K562 (cell line): ENCODE measurements around the gene RBPJL. TPM values are rescaled to one million over a fixed set of nuclear protein-coding genes. Genes with fewer than 3 reads are reported as not detected.

Experiments used
- CBFB ChIP-seq: sonication (generic); formaldehyde crosslinking; IDR thresholded peaks from 2 replicates; pipeline ENCODE4 v1.4.0; 2020; ENCODE audit warnings: mild to moderate bottlenecking, missing genetic modification reagents
- DPF2 ChIP-seq: fragments of 450-650 bp; IDR thresholded peaks from 2 replicates; pipeline ENCODE4 v1.6.1; 2016
- EHMT2 ChIP-seq: fragments of 450-650 bp; IDR thresholded peaks from 2 replicates; pipeline ENCODE4 v1.6.1; 2018; ENCODE audit warnings: antibody characterized with exemption
- GTF2E2 ChIP-seq: fragments of 200-800 bp; sonication (Bioruptor generic); IDR thresholded peaks from 2 replicates; pipeline ENCODE4 v1.6.1; 2016; ENCODE audit warnings: missing genetic modification characterization, missing compliant biosample characterization
- HDAC6 ChIP-seq: IDR thresholded peaks from 2 replicates; pipeline ENCODE4 v1.6.1; 2012; ENCODE audit warnings: low read depth, mild to moderate bottlenecking, control low read depth, inconsistent platforms, low read length, moderate library complexity
- MAFG ChIP-seq: fragments of 450-650 bp; conservative IDR thresholded peaks from 2 replicates; pipeline ENCODE4 v1.6.1; 2016; ENCODE audit warnings: missing genetic modification characterization, missing compliant biosample characterization
- NRF1 ChIP-seq, 2 experiments: fragments of 450-650 bp; IDR thresholded peaks in 1 of 2; conservative IDR thresholded peaks in 1 of 2; 2 replicates each; pipeline ENCODE4 v1.6.1; 2014; ENCODE audit warnings: mild to moderate bottlenecking in 2 of 2
- RBM15 ChIP-seq: fragments of 200-400 bp; formaldehyde crosslinking; IDR thresholded peaks from 2 replicates; pipeline ENCODE4 v1.6.1; 2018; ENCODE audit warnings: mild to moderate bottlenecking, low read length, moderate library complexity; ENCODE audit not compliant: insufficient read depth
- STAT5A ChIP-seq: IDR thresholded peaks from 2 replicates; pipeline ENCODE4 v1.6.1; 2012; ENCODE audit warnings: low read length, inconsistent platforms, borderline replicate concordance
- TRIM28 ChIP-seq: fragments of 450-650 bp; IDR thresholded peaks from 2 replicates; pipeline ENCODE4 v1.6.1; 2017
- ZNF584 ChIP-seq: fragments of 200-800 bp; sonication (Bioruptor generic); IDR thresholded peaks from 2 replicates; pipeline ENCODE4 v1.6.1; 2016; ENCODE audit warnings: low read depth, mild to moderate bottlenecking, missing genetic modification characterization, missing compliant biosample characterization
- polyA plus RNA-seq, 8 experiments: library from polyadenylated mRNA; depleted of rRNA in 4 of 8; stranded (reverse) in 5 of 8; unstranded in 3 of 8; fragments of >200 nt; fragmentation: Nextera tagmentation in 2 of 8; fragmentation: Illumina TruSeq in 1 of 8; extraction: Ambion mirVana in 2 of 8; extraction: Trizol in 1 of 8; gene quantifications; 2 replicates each; pipeline versions ENCODE4 v1.2.1 to v1.2.3, GENCODE V29; 2011 to 2014; ENCODE audit warnings: inconsistent platforms in 1 of 8, missing spikeins in 1 of 8
- total RNA-seq, 7 experiments: library from RNA; depleted of rRNA in 6 of 7; stranded (reverse); fragments of >200 nt in 6 of 7; fragmentation: Illumina TruSeq in 2 of 7; extraction: Trizol in 2 of 7; gene quantifications; 2 replicates each; pipeline versions ENCODE4 v1.2.1 to v1.2.3, GENCODE V29; 2011 to 2021; ENCODE audit warnings: low replicate concordance in 1 of 7
- TF ChIP-seq, protein P1 (sequence below): fragments of 450-650 bp; IDR thresholded peaks from 2 replicates; pipeline ENCODE4 v1.6.1; 2017; ENCODE audit warnings: antibody characterized with exemption
- TF ChIP-seq, protein P2 (sequence below): IDR thresholded peaks from 2 replicates; pipeline ENCODE4 v1.6.1; 2016; ENCODE audit warnings: missing genetic modification characterization, missing compliant biosample characterization
- TF ChIP-seq, protein P3 (sequence below): fragments of 450-650 bp; formaldehyde crosslinking; conservative IDR thresholded peaks from 2 replicates; pipeline ENCODE4 v1.4.0; 2022; ENCODE audit warnings: mild to moderate bottlenecking, missing genetic modification characterization
- TF ChIP-seq, protein P4 (sequence below): fragments of 450-650 bp; IDR thresholded peaks from 2 replicates; pipeline ENCODE4 v1.6.1; 2016; ENCODE audit warnings: low read depth, mild to moderate bottlenecking, moderate library complexity

The RBPJL gene
- total and polyA plus RNA-seq, 9 of the 15 experiments (the other 6 are each of a cell fraction or from before 2014, with no cell fraction given): not detected

DNA sequence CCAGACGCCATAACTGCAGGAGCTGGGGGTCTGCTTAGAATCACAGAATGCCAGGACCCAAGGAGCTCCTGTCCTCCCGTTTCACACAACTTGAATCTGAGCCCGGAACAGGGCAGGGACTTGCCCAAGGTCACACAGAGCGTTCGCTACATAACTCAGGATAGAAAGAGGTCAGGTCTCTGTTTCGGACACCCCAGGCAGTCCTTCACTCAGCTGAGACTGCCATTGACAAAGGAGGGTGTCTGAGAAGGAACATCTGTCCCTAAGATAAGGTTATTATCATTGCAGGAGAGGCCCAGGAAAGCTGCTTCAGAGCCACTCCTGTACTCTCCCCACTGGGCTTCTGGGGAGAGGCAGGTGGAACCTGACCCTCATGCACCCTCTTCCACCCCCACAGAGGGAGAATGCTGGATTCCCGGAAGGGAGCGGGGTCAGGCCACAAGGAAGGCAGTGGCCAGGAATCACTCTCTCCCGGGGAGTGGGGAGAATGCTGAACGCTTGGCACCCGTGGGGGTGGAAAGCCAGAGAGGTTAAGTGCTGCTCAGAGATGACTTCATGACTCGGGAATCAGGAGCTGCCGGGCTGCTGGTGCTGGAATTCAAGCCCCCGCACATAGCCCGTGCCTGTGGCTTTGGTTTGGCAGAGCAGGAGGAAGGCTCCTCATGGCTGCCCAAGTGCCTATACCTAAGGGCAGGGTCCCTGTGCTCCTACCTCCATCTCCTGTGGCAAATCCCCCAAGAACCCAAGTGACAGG lies 30.9 kb downstream of the RBPJL start (continued):
- no peak for TF ChIP-seq CBFB
- no peak for TF ChIP-seq GTF2E2 (tag)
- no peak for TF ChIP-seq EHMT2
- TF ChIP-seq, protein P1, sequence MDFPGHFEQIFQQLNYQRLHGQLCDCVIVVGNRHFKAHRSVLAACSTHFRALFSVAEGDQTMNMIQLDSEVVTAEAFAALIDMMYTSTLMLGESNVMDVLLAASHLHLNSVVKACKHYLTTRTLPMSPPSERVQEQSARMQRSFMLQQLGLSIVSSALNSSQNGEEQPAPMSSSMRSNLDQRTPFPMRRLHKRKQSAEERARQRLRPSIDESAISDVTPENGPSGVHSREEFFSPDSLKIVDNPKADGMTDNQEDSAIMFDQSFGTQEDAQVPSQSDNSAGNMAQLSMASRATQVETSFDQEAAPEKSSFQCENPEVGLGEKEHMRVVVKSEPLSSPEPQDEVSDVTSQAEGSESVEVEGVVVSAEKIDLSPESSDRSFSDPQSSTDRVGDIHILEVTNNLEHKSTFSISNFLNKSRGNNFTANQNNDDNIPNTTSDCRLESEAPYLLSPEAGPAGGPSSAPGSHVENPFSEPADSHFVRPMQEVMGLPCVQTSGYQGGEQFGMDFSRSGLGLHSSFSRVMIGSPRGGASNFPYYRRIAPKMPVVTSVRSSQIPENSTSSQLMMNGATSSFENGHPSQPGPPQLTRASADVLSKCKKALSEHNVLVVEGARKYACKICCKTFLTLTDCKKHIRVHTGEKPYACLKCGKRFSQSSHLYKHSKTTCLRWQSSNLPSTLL: no peak
- TF ChIP-seq DPF2: peak; percentile 82
- TF ChIP-seq ZNF584 (CRISPR knock-in tag): no peak
- 0 out of 4 replicates have a peak, but pooled peaks of 1 of the 2 experiments have one; percentile 13 for TF ChIP-seq NRF1 (conservative IDR thresholded peaks at IDR 0.05 in 1 of 2, IDR thresholded peaks at IDR 0.05 in 1 of 2)
- TF ChIP-seq HDAC6: no peak
- TF ChIP-seq RBM15: no peak
- TF ChIP-seq, protein P2, sequence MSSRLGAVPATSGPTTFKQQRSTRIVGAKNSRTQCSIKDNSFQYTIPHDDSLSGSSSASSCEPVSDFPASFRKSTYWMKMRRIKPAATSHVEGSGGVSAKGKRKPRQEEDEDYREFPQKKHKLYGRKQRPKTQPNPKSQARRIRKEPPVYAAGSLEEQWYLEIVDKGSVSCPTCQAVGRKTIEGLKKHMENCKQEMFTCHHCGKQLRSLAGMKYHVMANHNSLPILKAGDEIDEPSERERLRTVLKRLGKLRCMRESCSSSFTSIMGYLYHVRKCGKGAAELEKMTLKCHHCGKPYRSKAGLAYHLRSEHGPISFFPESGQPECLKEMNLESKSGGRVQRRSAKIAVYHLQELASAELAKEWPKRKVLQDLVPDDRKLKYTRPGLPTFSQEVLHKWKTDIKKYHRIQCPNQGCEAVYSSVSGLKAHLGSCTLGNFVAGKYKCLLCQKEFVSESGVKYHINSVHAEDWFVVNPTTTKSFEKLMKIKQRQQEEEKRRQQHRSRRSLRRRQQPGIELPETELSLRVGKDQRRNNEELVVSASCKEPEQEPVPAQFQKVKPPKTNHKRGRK: no peak
- TF ChIP-seq TRIM28: no peak
- peak; percentile 37; the same call in 1 of the 2 replicates for TF ChIP-seq STAT5A
- TF ChIP-seq, protein P3, sequence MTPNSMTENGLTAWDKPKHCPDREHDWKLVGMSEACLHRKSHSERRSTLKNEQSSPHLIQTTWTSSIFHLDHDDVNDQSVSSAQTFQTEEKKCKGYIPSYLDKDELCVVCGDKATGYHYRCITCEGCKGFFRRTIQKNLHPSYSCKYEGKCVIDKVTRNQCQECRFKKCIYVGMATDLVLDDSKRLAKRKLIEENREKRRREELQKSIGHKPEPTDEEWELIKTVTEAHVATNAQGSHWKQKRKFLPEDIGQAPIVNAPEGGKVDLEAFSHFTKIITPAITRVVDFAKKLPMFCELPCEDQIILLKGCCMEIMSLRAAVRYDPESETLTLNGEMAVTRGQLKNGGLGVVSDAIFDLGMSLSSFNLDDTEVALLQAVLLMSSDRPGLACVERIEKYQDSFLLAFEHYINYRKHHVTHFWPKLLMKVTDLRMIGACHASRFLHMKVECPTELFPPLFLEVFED (CRISPR knock-in tag): no peak
- TF ChIP-seq MAFG (tag): no peak
- TF ChIP-seq, protein P4, sequence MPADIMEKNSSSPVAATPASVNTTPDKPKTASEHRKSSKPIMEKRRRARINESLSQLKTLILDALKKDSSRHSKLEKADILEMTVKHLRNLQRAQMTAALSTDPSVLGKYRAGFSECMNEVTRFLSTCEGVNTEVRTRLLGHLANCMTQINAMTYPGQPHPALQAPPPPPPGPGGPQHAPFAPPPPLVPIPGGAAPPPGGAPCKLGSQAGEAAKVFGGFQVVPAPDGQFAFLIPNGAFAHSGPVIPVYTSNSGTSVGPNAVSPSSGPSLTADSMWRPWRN: no peak
